GM12892 (cell line): Measurements from ENCODE around the gene ATP5MK.

ENCODE experiments used
- POLR2A ChIP-seq: IDR thresholded peaks from 2 replicates; pipeline ENCODE4 v1.6.1; 2011; ENCODE audit warnings: low read depth, low read length, control low read depth
- POLR2AphosphoS5 ChIP-seq: IDR thresholded peaks from 2 replicates; pipeline ENCODE4 v1.6.1; 2011; ENCODE audit warnings: low read depth, low read length, control low read depth

GRCh38 chr10:103396067-103396788 lies at the start of gene ATP5MK, which contains the start of gene PDCD11:
- TF ChIP-seq POLR2A (peak; percentile 96), POLR2AphosphoS5 (peak; percentile 97)
